ENCODE data around the gene OR1B1. TPM values are rescaled to one million over a fixed set of nuclear protein-coding genes. Genes with fewer than 3 reads are reported as not detected.

Gene OR1B1
- not detected in 2 replicates for polyA plus RNA-seq (2013)

GRCh38 chr9:122657527-122657926, at the start of gene OR1B1:
Gene OR1B1 (minus strand): TSS chr9:122657627.
- Histone ChIP-seq H3K4me2 (ENCODE audit: low read length) (no peak within 1 kb of the TSS), H4K91ac (ENCODE audit: low read depth, low read length) (no peak within 1 kb of the TSS), H3K23ac (ENCODE audit: low read length) (no peak within 1 kb of the TSS), H3K4me3 (ENCODE audit: low read depth, low read length) (no peak within 1 kb of the TSS), H3K79me2 (ENCODE audit: control insufficient read depth, insufficient read depth, low read length, poor library complexity) (no peaks in the 10 kb centered on the region), H2AK5ac (ENCODE audit: low read length) (no peak within 1 kb of the TSS), H3K27me3 (ENCODE audit: insufficient read depth, low read length) (no peaks in the 10 kb centered on the region), H3K9me3 (ENCODE audit: insufficient read depth, low read depth, low read length) (peaks cover 6% of the 10 kb centered on the region), H3K4ac (ENCODE audit: low read depth, low read length) (no peak within 1 kb of the TSS), H3K18ac (ENCODE audit: low read length) (no peak within 1 kb of the TSS), H2AFZ (ENCODE audit: insufficient read depth, low read length, poor library complexity) (no peak within 1 kb of the TSS), H4K8ac (ENCODE audit: low read depth, low read length) (no peak within 1 kb of the TSS), H4K12ac (ENCODE audit: low read depth, low read length) (no peak within 1 kb of the TSS), H3K79me1 (ENCODE audit: low read length) (no peaks in the 10 kb centered on the region), H3K14ac (ENCODE audit: low read length) (no peak within 1 kb of the TSS), H3K27ac (ENCODE audit: low read depth, low read length) (no peak within 1 kb of the TSS), H2BK12ac (ENCODE audit: low read length) (no peak within 1 kb of the TSS), H2BK120ac (ENCODE audit: insufficient read depth, low read length, poor library complexity) (no peak within 1 kb of the TSS), H3K9ac (ENCODE audit: low read length) (no peak within 1 kb of the TSS), H3K4me1 (ENCODE audit: control insufficient read depth in 1 of 2, insufficient read depth in 2 of 2, low read length in 2 of 2) (no peaks in the 10 kb centered on the region), H3K36me3 (ENCODE audit: control insufficient read depth in 1 of 2, insufficient read depth in 2 of 2, low read length in 2 of 2) (no peaks in the 10 kb centered on the region), H2BK5ac (ENCODE audit: low read depth, low read length, poor library complexity) (no peak within 1 kb of the TSS)
- DNase-seq = no peak
- WGBS (ENCODE audit: extremely low coverage, insufficient coverage, insufficient read length) = no CpG with 5 or more reads among the region's 3 CpGs

- Histone ChIP-seq H4K91ac (ENCODE audit: low read depth, low read length) (no peak overlapping the region), H3K14ac (ENCODE audit: low read length) (no peak overlapping the region), H3K4me2 (ENCODE audit: low read length) (no peak overlapping the region), H3K18ac (ENCODE audit: low read length) (no peak overlapping the region), H2BK5ac (ENCODE audit: low read depth, low read length, poor library complexity) (no peak overlapping the region), H3K36me3 (ENCODE audit: control insufficient read depth in 1 of 2, insufficient read depth in 2 of 2, low read length in 2 of 2) (no peaks in the 10 kb centered on the region), H3K27ac (ENCODE audit: low read depth, low read length) (no peak overlapping the region), H2BK12ac (ENCODE audit: low read length) (no peak overlapping the region), H3K4me1 (ENCODE audit: control insufficient read depth in 1 of 2, insufficient read depth in 2 of 2, low read length in 2 of 2) (no peaks in the 10 kb centered on the region), H3K9me3 (ENCODE audit: insufficient read depth, low read depth, low read length) (peaks cover 6% of the 10 kb centered on the region), H4K12ac (ENCODE audit: low read depth, low read length) (no peak overlapping the region), H2AK5ac (ENCODE audit: low read length) (no peak overlapping the region), H2AFZ (ENCODE audit: insufficient read depth, low read length, poor library complexity) (no peak overlapping the region), H3K79me1 (ENCODE audit: low read length) (no peaks in the 10 kb centered on the region), H4K8ac (ENCODE audit: low read depth, low read length) (no peak overlapping the region), H3K27me3 (ENCODE audit: insufficient read depth, low read length) (no peaks in the 10 kb centered on the region), H2BK120ac (ENCODE audit: insufficient read depth, low read length, poor library complexity) (no peak overlapping the region), H3K4ac (ENCODE audit: low read depth, low read length) (no peak overlapping the region), H3K79me2 (ENCODE audit: control insufficient read depth, insufficient read depth, low read length, poor library complexity) (no peaks in the 10 kb centered on the region), H3K4me3 (ENCODE audit: low read depth, low read length) (no peak overlapping the region), H3K23ac (ENCODE audit: low read length) (no peak overlapping the region), H3K9ac (ENCODE audit: low read length) (no peak overlapping the region)
- no peak for DNase-seq
- no CpG with 5 or more reads among the region's 1 CpG for WGBS (ENCODE audit: extremely low coverage, insufficient coverage, insufficient read length)
Measured at GRCh38 chr9:122695696-122696095, 38.3 kb upstream of the OR1B1 start.

- Histone ChIP-seq H4K91ac (ENCODE audit: low read depth, low read length) (no peak overlapping the region), H3K4me2 (ENCODE audit: low read length) (no peak overlapping the region), H4K12ac (ENCODE audit: low read depth, low read length) (no peak overlapping the region), H3K18ac (ENCODE audit: low read length) (no peak overlapping the region), H3K79me1 (ENCODE audit: low read length) (no peaks in the 10 kb centered on the region), H2BK5ac (ENCODE audit: low read depth, low read length, poor library complexity) (no peak overlapping the region), H3K4me3 (ENCODE audit: low read depth, low read length) (no peak overlapping the region), H4K8ac (ENCODE audit: low read depth, low read length) (no peak overlapping the region), H3K27ac (ENCODE audit: low read depth, low read length) (no peak overlapping the region), H2AK5ac (ENCODE audit: low read length) (no peak overlapping the region), H3K4me1 (ENCODE audit: control insufficient read depth in 1 of 2, insufficient read depth in 2 of 2, low read length in 2 of 2) (no peaks in the 10 kb centered on the region), H3K23ac (ENCODE audit: low read length) (no peak overlapping the region), H3K79me2 (ENCODE audit: control insufficient read depth, insufficient read depth, low read length, poor library complexity) (no peaks in the 10 kb centered on the region), H3K4ac (ENCODE audit: low read depth, low read length) (no peak overlapping the region), H3K9ac (ENCODE audit: low read length) (no peak overlapping the region), H3K9me3 (ENCODE audit: insufficient read depth, low read depth, low read length) (peaks cover 17% of the 10 kb centered on the region), H2AFZ (ENCODE audit: insufficient read depth, low read length, poor library complexity) (no peak overlapping the region), H3K14ac (ENCODE audit: low read length) (no peak overlapping the region), H2BK12ac (ENCODE audit: low read length) (no peak overlapping the region), H2BK120ac (ENCODE audit: insufficient read depth, low read length, poor library complexity) (no peak overlapping the region), H3K27me3 (ENCODE audit: insufficient read depth, low read length) (no peaks in the 10 kb centered on the region), H3K36me3 (ENCODE audit: control insufficient read depth in 1 of 2, insufficient read depth in 2 of 2, low read length in 2 of 2) (no peaks in the 10 kb centered on the region)
- no peak for DNase-seq
Measured at GRCh38 chr9:122684851-122685250, 27.4 kb upstream of the OR1B1 start.

- no peak overlapping the region for H3K14ac ChIP-seq (ENCODE audit: low read length)
- H4K91ac ChIP-seq (ENCODE audit: low read depth, low read length) = no peak overlapping the region
- no peak overlapping the region for H3K4me2 ChIP-seq (ENCODE audit: low read length)
- H3K9me3 ChIP-seq (ENCODE audit: insufficient read depth, low read depth, low read length) = peaks cover 6% of the 10 kb centered on the region
- no peaks in the 10 kb centered on the region for H3K4me1 ChIP-seq (ENCODE audit: control insufficient read depth in 1 of 2, insufficient read depth in 2 of 2, low read length in 2 of 2)
- H2BK5ac ChIP-seq (ENCODE audit: low read depth, low read length, poor library complexity) = no peak overlapping the region
- H3K27me3 ChIP-seq (ENCODE audit: insufficient read depth, low read length) = no peaks in the 10 kb centered on the region
- H4K12ac ChIP-seq (ENCODE audit: low read depth, low read length) = no peak overlapping the region
- H3K23ac ChIP-seq (ENCODE audit: low read length) = no peak overlapping the region
- no peaks in the 10 kb centered on the region for H3K79me1 ChIP-seq (ENCODE audit: low read length)
- H3K27ac ChIP-seq (ENCODE audit: low read depth, low read length) = no peak overlapping the region
- no peak overlapping the region for H3K4me3 ChIP-seq (ENCODE audit: low read depth, low read length)
- no peak overlapping the region for H2BK12ac ChIP-seq (ENCODE audit: low read length)
- DNase-seq = no peak
- H4K8ac ChIP-seq (ENCODE audit: low read depth, low read length) = no peak overlapping the region
- H2AFZ ChIP-seq (ENCODE audit: insufficient read depth, low read length, poor library complexity) = no peak overlapping the region
- H3K79me2 ChIP-seq (ENCODE audit: control insufficient read depth, insufficient read depth, low read length, poor library complexity) = no peaks in the 10 kb centered on the region
- H3K9ac ChIP-seq (ENCODE audit: low read length) = no peak overlapping the region
- no peak overlapping the region for H3K18ac ChIP-seq (ENCODE audit: low read length)
- no peak overlapping the region for H2AK5ac ChIP-seq (ENCODE audit: low read length)
- WGBS (ENCODE audit: extremely low coverage, insufficient coverage, insufficient read length) = no CpG with 5 or more reads among the region's 2 CpGs
- no peak overlapping the region for H2BK120ac ChIP-seq (ENCODE audit: insufficient read depth, low read length, poor library complexity)
- no peak overlapping the region for H3K4ac ChIP-seq (ENCODE audit: low read depth, low read length)
- no peaks in the 10 kb centered on the region for H3K36me3 ChIP-seq (ENCODE audit: control insufficient read depth in 1 of 2, insufficient read depth in 2 of 2, low read length in 2 of 2)
Measured at GRCh38 chr9:122672481-122672880, 15.1 kb upstream of the OR1B1 start.

Measured in trophoblast cell (in vitro differentiated cells and primary cell).